K562 (cell line): ENCODE measurements around the gene VWA7. TPM values are rescaled to one million over a fixed set of nuclear protein-coding genes. Genes with fewer than 3 reads are reported as not detected.

Experiments
- ETV6 ChIP-seq, 3 experiments: fragments of 150-350 bp in 1 of 3; sonication (generic) in 1 of 3; formaldehyde crosslinking in 1 of 3; IDR thresholded peaks; 2 replicates each; pipeline versions ENCODE4 v1.6.1 to v1.8.0; 2014 to 2022; ENCODE audit warnings: borderline replicate concordance in 2 of 3, low read depth in 2 of 3, antibody characterized with exemption in 1 of 3, low read length in 1 of 3, mild to moderate bottlenecking in 1 of 3, missing genetic modification reagents in 1 of 3
- FOSL1 ChIP-seq: fragments of 200-800 bp; sonication (Bioruptor generic); conservative IDR thresholded peaks from 2 replicates; pipeline ENCODE4 v1.6.1; 2016; ENCODE audit warnings: missing genetic modification characterization, missing compliant biosample characterization
- GTF2A2 ChIP-seq: IDR thresholded peaks from 2 replicates; pipeline ENCODE4 v1.6.1; 2016; ENCODE audit warnings: mild to moderate bottlenecking, missing genetic modification characterization, missing compliant biosample characterization
- KLF13 ChIP-seq: fragments of 450-650 bp; IDR thresholded peaks from 2 replicates; pipeline ENCODE4 v1.6.1; 2016; ENCODE audit warnings: missing genetic modification characterization, low read depth, mild to moderate bottlenecking, missing compliant biosample characterization, moderate library complexity, borderline replicate concordance
- MAX ChIP-seq: sonication (generic); formaldehyde crosslinking; IDR thresholded peaks from 2 replicates; pipeline ENCODE4 v1.9.0; 2022; ENCODE audit warnings: mild to moderate bottlenecking, missing genetic modification reagents
- MECOM ChIP-seq: fragments of 250-450 bp; sonication (Bioruptor Pico); IDR thresholded peaks from 2 replicates; pipeline ENCODE4 v1.8.0; 2022; ENCODE audit warnings: inconsistent platforms
- NKRF ChIP-seq: fragments of 450-650 bp; IDR thresholded peaks from 2 replicates; pipeline ENCODE4 v1.6.1; 2016; ENCODE audit warnings: borderline replicate concordance
- PHB2 ChIP-seq: fragments of 450-650 bp; IDR thresholded peaks from 2 replicates; pipeline ENCODE4 v1.6.1; 2017; ENCODE audit warnings: low read depth
- POLR3A ChIP-seq: IDR thresholded peaks from 2 replicates; pipeline ENCODE4 v1.6.1; 2011; ENCODE audit warnings: borderline replicate concordance, mild to moderate bottlenecking, moderate library complexity; ENCODE audit not compliant: insufficient read length, insufficient read depth; ENCODE audit errors: extremely low read depth
- RBM39 ChIP-seq: fragments of 200-400 bp; formaldehyde crosslinking; optimal IDR thresholded peaks from 2 replicates; pipeline ENCODE3; 2018; ENCODE audit warnings: low read depth, low read length
- RHOXF2B ChIP-seq: fragments of 250-450 bp; sonication (Bioruptor Pico); conservative IDR thresholded peaks from 2 replicates; pipeline ENCODE4 v1.5.1; 2021
- RUNX1 ChIP-seq: sonication (generic); IDR thresholded peaks from 2 replicates; pipeline ENCODE4 v1.6.1; 2016; ENCODE audit warnings: antibody characterized with exemption, low read depth
- THRAP3 ChIP-seq: fragments of 450-650 bp; IDR thresholded peaks from 2 replicates; pipeline ENCODE4 v1.6.1; 2016; ENCODE audit warnings: mild to moderate bottlenecking, inconsistent platforms, borderline replicate concordance
- TRIM24 ChIP-seq, 2 experiments: fragments of 450-650 bp; IDR thresholded peaks; 2 replicates each; pipeline ENCODE4 v1.6.1; 2016
- TSC22D4 ChIP-seq: fragments of 450-650 bp; IDR thresholded peaks from 2 replicates; pipeline ENCODE4 v1.6.1; 2016; ENCODE audit warnings: missing genetic modification characterization, missing biosample characterization, control low read depth
- ZBTB26 ChIP-seq: fragments of 450-650 bp; formaldehyde crosslinking; IDR thresholded peaks from 2 replicates; pipeline ENCODE4 v1.4.0; 2022; ENCODE audit warnings: missing genetic modification characterization
- ZNF24 ChIP-seq: fragments of 450-650 bp; IDR thresholded peaks from 2 replicates; pipeline ENCODE4 v1.6.1; 2016
- ZNF644 ChIP-seq: fragments of 200-800 bp; sonication (Bioruptor generic); IDR thresholded peaks from 2 replicates; pipeline ENCODE4 v1.6.1; 2016; ENCODE audit warnings: low read depth, missing genetic modification characterization, missing compliant biosample characterization
- polyA plus RNA-seq, 8 experiments: library from polyadenylated mRNA; depleted of rRNA in 4 of 8; stranded (reverse) in 5 of 8; unstranded in 3 of 8; fragments of >200 nt; fragmentation: Nextera tagmentation in 2 of 8; fragmentation: Illumina TruSeq in 1 of 8; extraction: Ambion mirVana in 2 of 8; extraction: Trizol in 1 of 8; gene quantifications; 2 replicates each; pipeline versions ENCODE4 v1.2.1 to v1.2.3, GENCODE V29; 2011 to 2014; ENCODE audit warnings: inconsistent platforms in 1 of 8, missing spikeins in 1 of 8
- total RNA-seq, 7 experiments: library from RNA; depleted of rRNA in 6 of 7; stranded (reverse); fragments of >200 nt in 6 of 7; fragmentation: Illumina TruSeq in 2 of 7; extraction: Trizol in 2 of 7; gene quantifications; 2 replicates each; pipeline versions ENCODE4 v1.2.1 to v1.2.3, GENCODE V29; 2011 to 2021; ENCODE audit warnings: low replicate concordance in 1 of 7
- TF ChIP-seq, protein P1 (sequence below): sonication (generic); formaldehyde crosslinking; IDR thresholded peaks from 2 replicates; pipeline ENCODE4 v1.8.1; 2022; ENCODE audit warnings: missing genetic modification reagents
- TF ChIP-seq, protein P2 (sequence below): fragments of 250-450 bp; sonication (Bioruptor Pico); IDR thresholded peaks from 2 replicates; pipeline ENCODE4 v1.5.0; 2020; ENCODE audit warnings: mild to moderate bottlenecking
- TF ChIP-seq, protein P3 (sequence below), 2 experiments: fragments of 450-650 bp in 1 of 2; sonication (generic) in 1 of 2; formaldehyde crosslinking; conservative IDR thresholded peaks; 2 replicates each; pipeline versions ENCODE4 v1.4.0 to v1.8.1; 2020 to 2022; ENCODE audit warnings: mild to moderate bottlenecking in 1 of 2, missing genetic modification reagents in 1 of 2

Gene VWA7
- total and polyA plus RNA-seq, 9 of the 15 experiments (the other 6 are each of a cell fraction or from before 2014, with no cell fraction given): 0.18 to 2.9 (median 0.95) TPM

GRCh38 chr6:31771992-31772358 lies 5.2 kb downstream of the VWA7 start (continued):
- no peak for TF ChIP-seq POLR3A
- peak; percentile 59 for TF ChIP-seq FOSL1 (tag)
- no peak for TF ChIP-seq NKRF
- TF ChIP-seq ETV6 (IDR thresholded peaks at IDR 0.05; ENCODE audit: borderline replicate concordance in 1 of 2, low read depth in 2 of 2, low read length in 1 of 2): no peak
- TF ChIP-seq ETV6 (CRISPR knock-in tag; IDR thresholded peaks at IDR 0.05; ENCODE audit: borderline replicate concordance): no peak
- no peak for TF ChIP-seq ZBTB26 (CRISPR knock-in tag)
- TF ChIP-seq ZNF24: no peak
- 0 out of 4 replicates have a peak, but pooled peaks of 1 of the 2 experiments have one; percentile 11 for TF ChIP-seq TRIM24 (IDR thresholded peaks at IDR 0.05)
- 0 out of 2 replicates have a peak, but pooled peaks have one; percentile 13 for TF ChIP-seq MECOM (CRISPR knock-in tag)
- TF ChIP-seq, protein P1, sequence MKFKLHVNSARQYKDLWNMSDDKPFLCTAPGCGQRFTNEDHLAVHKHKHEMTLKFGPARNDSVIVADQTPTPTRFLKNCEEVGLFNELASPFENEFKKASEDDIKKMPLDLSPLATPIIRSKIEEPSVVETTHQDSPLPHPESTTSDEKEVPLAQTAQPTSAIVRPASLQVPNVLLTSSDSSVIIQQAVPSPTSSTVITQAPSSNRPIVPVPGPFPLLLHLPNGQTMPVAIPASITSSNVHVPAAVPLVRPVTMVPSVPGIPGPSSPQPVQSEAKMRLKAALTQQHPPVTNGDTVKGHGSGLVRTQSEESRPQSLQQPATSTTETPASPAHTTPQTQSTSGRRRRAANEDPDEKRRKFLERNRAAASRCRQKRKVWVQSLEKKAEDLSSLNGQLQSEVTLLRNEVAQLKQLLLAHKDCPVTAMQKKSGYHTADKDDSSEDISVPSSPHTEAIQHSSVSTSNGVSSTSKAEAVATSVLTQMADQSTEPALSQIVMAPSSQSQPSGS (CRISPR knock-in tag): no peak
- TF ChIP-seq ZNF644 (tag): no peak
- TF ChIP-seq, protein P2, sequence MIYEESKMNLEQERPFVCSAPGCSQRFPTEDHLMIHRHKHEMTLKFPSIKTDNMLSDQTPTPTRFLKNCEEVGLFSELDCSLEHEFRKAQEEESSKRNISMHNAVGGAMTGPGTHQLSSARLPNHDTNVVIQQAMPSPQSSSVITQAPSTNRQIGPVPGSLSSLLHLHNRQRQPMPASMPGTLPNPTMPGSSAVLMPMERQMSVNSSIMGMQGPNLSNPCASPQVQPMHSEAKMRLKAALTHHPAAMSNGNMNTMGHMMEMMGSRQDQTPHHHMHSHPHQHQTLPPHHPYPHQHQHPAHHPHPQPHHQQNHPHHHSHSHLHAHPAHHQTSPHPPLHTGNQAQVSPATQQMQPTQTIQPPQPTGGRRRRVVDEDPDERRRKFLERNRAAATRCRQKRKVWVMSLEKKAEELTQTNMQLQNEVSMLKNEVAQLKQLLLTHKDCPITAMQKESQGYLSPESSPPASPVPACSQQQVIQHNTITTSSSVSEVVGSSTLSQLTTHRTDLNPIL: no peak
- no peak for TF ChIP-seq RUNX1
- peak; percentile 57; the same call in 1 of the 2 replicates for TF ChIP-seq MAX (CRISPR knock-in tag)
- TF ChIP-seq GTF2A2: no peak
- no peak for TF ChIP-seq THRAP3
- no peak for TF ChIP-seq RHOXF2B (CRISPR knock-in tag)
- TF ChIP-seq TSC22D4 (tag): no peak
- TF ChIP-seq, protein P3, sequence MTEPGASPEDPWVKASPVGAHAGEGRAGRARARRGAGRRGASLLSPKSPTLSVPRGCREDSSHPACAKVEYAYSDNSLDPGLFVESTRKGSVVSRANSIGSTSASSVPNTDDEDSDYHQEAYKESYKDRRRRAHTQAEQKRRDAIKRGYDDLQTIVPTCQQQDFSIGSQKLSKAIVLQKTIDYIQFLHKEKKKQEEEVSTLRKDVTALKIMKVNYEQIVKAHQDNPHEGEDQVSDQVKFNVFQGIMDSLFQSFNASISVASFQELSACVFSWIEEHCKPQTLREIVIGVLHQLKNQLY (CRISPR knock-in tag; conservative IDR thresholded peaks at IDR 0.05): no peak
- no peak for TF ChIP-seq KLF13 (tag)
- no peak for TF ChIP-seq PHB2
- no peak for TF ChIP-seq RBM39
